Colonic mucosa (tissue), 4 donors: ENCODE results near the gene COL23A1. TPM values are rescaled to one million over a fixed set of nuclear protein-coding genes. Genes with fewer than 3 reads are reported as not detected.

Experiments used
- DNase-seq: peaks from one replicate; pipeline ENCODE4 v3.0.0-alpha.2; 2020
- H3K27ac ChIP-seq: fragments of 200-600 bp; one replicate; pipeline ENCODE4 v1.8.0; 2021
- H3K27me3 ChIP-seq: fragments of 200-600 bp; one replicate; pipeline ENCODE4 v1.8.0; 2021
- H3K36me3 ChIP-seq: fragments of 200-600 bp; one replicate; pipeline ENCODE4 v1.8.0; 2021
- H3K4me1 ChIP-seq: fragments of 200-600 bp; one replicate; pipeline ENCODE4 v1.8.0; 2021; ENCODE audit warnings: mild to moderate bottlenecking
- H3K4me3 ChIP-seq: fragments of 200-600 bp; one replicate; pipeline ENCODE4 v1.8.0; 2021
- H3K9ac ChIP-seq, 2 donors: one replicate each; pipeline ENCODE4 v1.7.0; 2013; ENCODE audit warnings: control low read depth in 2 of 2, low read depth in 2 of 2, low read length in 2 of 2
- H3K9me3 ChIP-seq: fragments of 200-600 bp; one replicate; pipeline ENCODE4 v1.8.0; 2021
- CTCF ChIP-seq: fragments of 200-600 bp; IDR thresholded peaks from one replicate; pipeline ENCODE4 v1.8.0; 2022; ENCODE audit warnings: antibody characterized with exemption, mild to moderate bottlenecking
- intact Hi-C: fragments of 100-400 bp; cut with DNase I; formaldehyde crosslinking; loops from one replicate; pipeline ENCODE4 v1.14.1; 2022
- total RNA-seq, 2 donors: library from RNA; stranded (reverse); fragmentation: NEBNext Ultra II Directional in 1 of 2; extraction: Animal tissue kit (Norgen Biotek cat#: 25700) in 1 of 2; gene quantifications; one replicate each; pipeline ENCODE4 v1.2.1, GENCODE V29; 2021
- donor health status: healthy.
- donor health status: DM: no; HTN: no; CAD: no.
- donor health status: DM: no; HTN: no; CAD: no.

The COL23A1 gene
- total RNA-seq, 2 donors from 2014 or later, result 0.37 to 0.49 TPM

DNA sequence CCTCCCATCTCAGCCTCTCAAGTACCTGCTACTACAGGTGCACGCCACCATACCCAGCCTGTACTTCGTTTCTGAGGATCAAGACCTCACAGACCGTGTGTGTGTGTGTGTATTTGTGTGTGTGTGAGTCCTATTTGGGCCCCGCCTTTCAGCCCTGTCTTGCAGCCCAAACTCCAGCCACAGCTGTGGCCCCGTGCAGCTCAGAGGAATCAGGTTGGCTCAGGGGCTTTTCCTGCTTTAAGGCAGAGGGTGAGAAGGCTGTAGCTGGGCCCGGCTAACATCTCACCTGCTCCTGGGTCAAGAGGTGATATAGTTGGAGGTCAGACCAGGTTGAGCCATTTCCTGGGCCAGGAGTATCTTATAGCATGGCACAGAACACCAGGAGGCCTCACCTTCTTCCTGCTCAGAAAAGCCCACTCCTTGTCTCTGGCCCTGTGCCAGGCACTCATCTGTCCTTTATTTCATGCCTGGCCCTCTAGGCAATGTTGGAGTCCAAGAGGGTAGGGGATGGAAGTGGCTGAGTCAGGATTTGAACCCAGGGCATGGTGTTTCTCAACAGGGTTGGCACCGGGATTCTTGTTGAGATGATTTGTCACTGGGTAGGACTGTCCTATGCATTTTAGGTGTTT lies 356.0 kb downstream of the COL23A1 start:
- no peak overlapping the region for H3K27ac ChIP-seq
- H3K4me1 ChIP-seq, result peaks cover 45% of the 10 kb centered on the region
- DNase-seq, result no peak
- no peaks in the 10 kb centered on the region for H3K36me3 ChIP-seq
- H3K4me3 ChIP-seq, result no peak overlapping the region
- H3K27me3 ChIP-seq, result no peaks in the 10 kb centered on the region
- H3K9ac ChIP-seq, result peak overlapping the region in 1 of 2 donors; percentile 42
- intact Hi-C loops, result no loop called here
- TF ChIP-seq CTCF, result no peak
- H3K9me3 ChIP-seq, result no peaks in the 10 kb centered on the region

GRCh38 chr5:178232920-178233429 lies 357.2 kb downstream of the COL23A1 start:
- peak overlapping the region; percentile 96 for H3K27ac ChIP-seq
- peak overlapping the region; percentile 94 to 98 for H3K9ac ChIP-seq
- DNase-seq, result no peak
- intact Hi-C loops, result no loop called here
- TF ChIP-seq CTCF, result no peak
- no peaks in the 10 kb centered on the region for H3K27me3 ChIP-seq
- peaks cover 40% of the 10 kb centered on the region for H3K4me1 ChIP-seq
- no peaks in the 10 kb centered on the region for H3K9me3 ChIP-seq
- peak overlapping the region; percentile 81 for H3K4me3 ChIP-seq
- no peaks in the 10 kb centered on the region for H3K36me3 ChIP-seq

GRCh38 chr5:178232124-178232919 lies 357.9 kb downstream of the COL23A1 start, which contains the start of gene PHYKPL:
TSS of gene PHYKPL (minus strand) at chr5:178232802. CDS start at chr5:178232550, 252 bp downstream.
- H3K27ac ChIP-seq, result peak within 1 kb of the TSS; percentile 96
- peak within 1 kb of the TSS; percentile 81 for H3K4me3 ChIP-seq
- H3K36me3 ChIP-seq, result no peaks in the 10 kb centered on the region
- H3K9me3 ChIP-seq, result no peaks in the 10 kb centered on the region
- intact Hi-C loops, result no loop called here
- peak; percentile 73 for DNase-seq
- no peaks in the 10 kb centered on the region for H3K27me3 ChIP-seq
- H3K4me1 ChIP-seq, result peaks cover 42% of the 10 kb centered on the region
- no peak for TF ChIP-seq CTCF
- peak within 1 kb of the TSS; percentile 94 to 98 for H3K9ac ChIP-seq

DNA sequence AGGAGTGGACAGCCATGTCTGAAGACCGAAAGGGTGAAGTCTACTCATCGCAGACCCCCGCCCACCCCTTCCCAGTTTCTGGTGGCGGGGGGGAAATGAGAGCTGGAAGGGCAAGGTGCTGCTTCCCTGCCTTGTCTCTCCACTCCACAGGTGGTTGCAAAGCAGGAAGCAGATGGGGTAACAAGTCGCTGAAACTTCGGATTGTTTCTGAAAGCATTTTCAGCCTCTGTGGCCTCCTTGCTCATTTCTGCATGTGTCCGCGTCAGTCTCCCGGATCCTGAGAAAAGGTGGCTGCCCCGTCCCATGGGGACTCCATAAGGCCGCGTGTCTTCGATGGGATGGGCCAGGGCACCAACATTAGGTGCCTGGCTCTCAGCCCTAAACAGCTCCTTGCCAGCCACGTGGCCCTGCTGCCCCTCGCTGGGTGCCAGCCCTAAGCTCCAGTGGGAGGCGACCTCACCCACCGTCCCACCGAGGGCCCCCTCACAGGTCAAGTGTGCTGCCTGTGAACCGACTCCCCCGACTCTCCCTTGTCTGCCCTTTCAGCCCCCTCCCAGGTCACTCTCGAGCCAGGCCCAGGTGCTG lies 358.6 kb downstream of the COL23A1 start:
- intact Hi-C loops, result no loop called here
- H3K4me1 ChIP-seq, result peaks cover 35% of the 10 kb centered on the region
- H3K9me3 ChIP-seq, result no peaks in the 10 kb centered on the region
- H3K9ac ChIP-seq, result peak overlapping the region; percentile 94 to 98
- no peak for TF ChIP-seq CTCF
- H3K4me3 ChIP-seq, result peak overlapping the region; percentile 81
- H3K27ac ChIP-seq, result peak overlapping the region; percentile 96
- DNase-seq, result no peak
- no peaks in the 10 kb centered on the region for H3K36me3 ChIP-seq
- no peaks in the 10 kb centered on the region for H3K27me3 ChIP-seq

- Histone ChIP-seq H3K4me1 (peaks cover 31% of the 10 kb centered on the region), H3K9me3 (no peaks in the 10 kb centered on the region), H3K36me3 (no peaks in the 10 kb centered on the region), H3K4me3 (peak overlapping the region; percentile 81), H3K27ac (peak overlapping the region; percentile 96), H3K27me3 (no peaks in the 10 kb centered on the region), H3K9ac (peak overlapping the region; percentile 94 to 98)
- DNase-seq, result no peak
- intact Hi-C loops, result no loop called here
- no peak for TF ChIP-seq CTCF
These were observed 359.2 kb downstream of the COL23A1 start for GRCh38 chr5:178230879-178231538.
